ENCODE measurements around the gene NOS3.

Gene NOS3

GRCh38 chr7:150957133-150958020 lies 33.4 kb upstream of the NOS3 start:
- DNase-seq (ENCODE audit: low spot score): no peak
- no peak for TF ChIP-seq CTCF (IDR thresholded peaks at IDR 0.05; ENCODE audit: extremely low read depth, missing control alignments)

GRCh38 chr7:150958062-150958552 lies 32.7 kb upstream of the NOS3 start:
- DNase-seq (ENCODE audit: low spot score): no peak
- no peak for TF ChIP-seq CTCF (IDR thresholded peaks at IDR 0.05; ENCODE audit: extremely low read depth, missing control alignments)

- DNase-seq (ENCODE audit: low spot score): no peak
- no peak for TF ChIP-seq CTCF (IDR thresholded peaks at IDR 0.05; ENCODE audit: extremely low read depth, missing control alignments)
These were observed 32.2 kb upstream of the NOS3 start for GRCh38 chr7:150958597-150958996.

GRCh38 chr7:150959081-150959480 lies 31.7 kb upstream of the NOS3 start:
- DNase-seq (ENCODE audit: low spot score): no peak
- no peak for TF ChIP-seq CTCF (IDR thresholded peaks at IDR 0.05; ENCODE audit: extremely low read depth, missing control alignments)

- no peak for DNase-seq (ENCODE audit: low spot score)
- TF ChIP-seq CTCF (IDR thresholded peaks at IDR 0.05; ENCODE audit: extremely low read depth, missing control alignments): no peak
These were observed 30.8 kb upstream of the NOS3 start for GRCh38 chr7:150959739-150960734.

GRCh38 chr7:150961510-150962289 lies 29.1 kb upstream of the NOS3 start:
- TF ChIP-seq CTCF (IDR thresholded peaks at IDR 0.05; ENCODE audit: extremely low read depth, missing control alignments): no peak
- no peak for DNase-seq (ENCODE audit: low spot score)

Data from GM20000 (cell line).